Measurements from ENCODE around the gene FHOD3.

GRCh38 chr18:36265015-36265414 lies 32.5 kb upstream of the FHOD3 start:
- TF ChIP-seq POLR2A (IDR thresholded peaks at IDR 0.05; ENCODE audit: low read length) (no peak), GATA1 (IDR thresholded peaks at IDR 0.05; ENCODE audit: low read depth, low read length) (peak; percentile 29)
